AG04450 (cell line): Measurements from ENCODE around the gene DPP10. TPM values are rescaled to one million over a fixed set of nuclear protein-coding genes. Genes with fewer than 3 reads are reported as not detected.

Experiments used
- CTCF ChIA-PET: fragments of 300-600, 350-600 bp; formaldehyde crosslinking; extraction: SDS; loops from one replicate; lab custom pipeline; 2022; ENCODE audit warnings: antibody characterized with exemption, inconsistent platforms; lab: Charles Lee
- POLR2A ChIA-PET: fragments of 350-600 bp; formaldehyde crosslinking; extraction: SDS; loops from one replicate; lab custom pipeline; 2021; ENCODE audit warnings: antibody characterized with exemption, inconsistent platforms; lab: Yijun Ruan, JAX
- DNase-seq: peaks from one replicate; pipeline ENCODE4 v3.0.0-alpha.2; 2011; ENCODE audit warnings: low read depth, low spot score
- H3K27ac ChIP-seq: one replicate; pipeline ENCODE4 v1.5.1; 2012; ENCODE audit warnings: low read depth, low read length, control low read depth
- H3K27me3 ChIP-seq: one replicate; pipeline ENCODE4 v1.6.0; 2012; ENCODE audit warnings: low read length; ENCODE audit not compliant: control insufficient read depth, insufficient read depth
- H3K4me3 ChIP-seq: 2 replicates; pipeline ENCODE4 v1.5.1; 2011; ENCODE audit warnings: mild to moderate bottlenecking, low read depth, low read length, control low read depth
- H3K9me3 ChIP-seq: 2 replicates; pipeline ENCODE4 v1.5.1; 2012; ENCODE audit warnings: low read length; ENCODE audit not compliant: control insufficient read depth, insufficient read depth
- CTCF ChIP-seq: IDR thresholded peaks from 2 replicates; pipeline ENCODE4 v1.5.1; 2011; ENCODE audit warnings: low read depth, low read length, control low read depth, inconsistent platforms
- polyA plus RNA-seq: library from polyadenylated mRNA; depleted of rRNA; stranded (reverse); fragments of >200 nt; gene quantifications from 2 replicates; pipeline ENCODE4 v1.2.3, GENCODE V29; 2011
- small RNA-seq: library from RNA; depleted of rRNA; stranded (forward); fragments of <200 nt; gene quantifications from one replicate; pipeline ENCODE3, GENCODE V24; 2012; ENCODE audit warnings: low read depth; ENCODE audit not compliant: insufficient read length

DPP10 gene
- polyA plus RNA-seq, 1 experiment = not detected

GRCh38 chr2:115880558-115880957 is 1438.1 kb downstream of the DPP10 start:
- Histone ChIP-seq H3K9me3 (peaks cover 11% of the 10 kb centered on the region), H3K4me3 (no peak overlapping the region), H3K27me3 (no peaks in the 10 kb centered on the region), H3K27ac (no peak overlapping the region)
- no peak for TF ChIP-seq CTCF
- no peak for DNase-seq
- ChIA-PET POLR2A (no interaction called here), CTCF (no interaction called here)

- Histone ChIP-seq H3K27ac (no peak overlapping the region), H3K9me3 (peaks cover 7% of the 10 kb centered on the region; the same call in 1 of the 2 replicates), H3K4me3 (no peak overlapping the region), H3K27me3 (no peaks in the 10 kb centered on the region)
- ChIA-PET POLR2A (no interaction called here), CTCF (no interaction called here)
- no peak for TF ChIP-seq CTCF
- DNase-seq = no peak
These were observed 1444.9 kb downstream of the DPP10 start for GRCh38 chr2:115887209-115887776.

Small RNA genes within 50 kb of the gene (small RNA-seq; reads per million reads assigned to genes)
- not detected for gene RNU2-41P
